Activated gamma-delta T cell treated with Interleukin-2 at 50 U/mL for 16 hours (primary cell): ENCODE measurements around the gene SATB1.
"Not testable (repeated sequence)": the region's sequence is repeated elsewhere in the genome, so short reads cannot be mapped to it uniquely, and the experiment has no call there.

Experiments used
- DNase-seq: peaks from one replicate; pipeline ENCODE4 v3.0.0-alpha.2; 2020

Gene SATB1

GRCh38 chr3:18424729-18425640 is at the start of gene SATB1:
TSS of gene SATB1 (minus strand) at chr3:18425339. CDS start at chr3:18420967, 4,372 bp downstream.
- DNase-seq, result peak; percentile 59

- no peak for DNase-seq
Measured at GRCh38 chr3:18474202-18474601, 49.1 kb upstream of the SATB1 start.

GRCh38 chr3:18469775-18470174 is 44.6 kb upstream of the SATB1 start:
- DNase-seq, result no peak

- DNase-seq, result no peak
Measured at GRCh38 chr3:18466136-18466535, 41.0 kb upstream of the SATB1 start.

GRCh38 chr3:18454766-18455165 is 29.6 kb upstream of the SATB1 start:
- DNase-seq, result no peak

- DNase-seq, result not testable (repeated sequence)
Measured at GRCh38 chr3:18449618-18450017, 24.5 kb upstream of the SATB1 start.

- DNase-seq, result no peak
Measured at GRCh38 chr3:18447720-18448119, 22.6 kb upstream of the SATB1 start.

- DNase-seq, result no peak
Measured at GRCh38 chr3:18446149-18446825, 21.1 kb upstream of the SATB1 start.

GRCh38 chr3:18445401-18446148 is 20.4 kb upstream of the SATB1 start:
- DNase-seq, result peak; percentile 85

- DNase-seq, result peak; percentile 74
Measured at GRCh38 chr3:18444595-18445400, 19.7 kb upstream of the SATB1 start.

- peak; percentile 22 for DNase-seq
Measured at GRCh38 chr3:18443665-18444594, 18.8 kb upstream of the SATB1 start.

GRCh38 chr3:18442756-18443664 is 17.9 kb upstream of the SATB1 start:
- DNase-seq, result no peak

- DNase-seq, result no peak
Measured at GRCh38 chr3:18441551-18441950, 16.4 kb upstream of the SATB1 start.

- DNase-seq, result no peak
Measured at GRCh38 chr3:18440066-18440722, 15.1 kb upstream of the SATB1 start.

GRCh38 chr3:18439281-18439680 is 14.1 kb upstream of the SATB1 start:
- no peak for DNase-seq

- peak; percentile 52 for DNase-seq
Measured at GRCh38 chr3:18438586-18438985, 13.4 kb upstream of the SATB1 start.

- no peak for DNase-seq
Measured at GRCh38 chr3:18436213-18436612, 11.1 kb upstream of the SATB1 start.

GRCh38 chr3:18434711-18435110 is 9.6 kb upstream of the SATB1 start:
- DNase-seq, result no peak

GRCh38 chr3:18432752-18433151 is 7.6 kb upstream of the SATB1 start:
- DNase-seq, result no peak

GRCh38 chr3:18431266-18431665 is 6.1 kb upstream of the SATB1 start:
- DNase-seq, result no peak
